HEK293 (cell line): ENCODE data around the gene WNT5B.

Source experiments
- BCL11A ChIP-seq: fragments of 450-650 bp; formaldehyde crosslinking; IDR thresholded peaks from 2 replicates; pipeline ENCODE4 v1.5.1; 2016; ENCODE audit warnings: low read depth, missing biosample characterization, missing genetic modification characterization
- GLI2 ChIP-seq: fragments of 450-650 bp; formaldehyde crosslinking; IDR thresholded peaks from 2 replicates; pipeline ENCODE4; 2017; ENCODE audit warnings: missing biosample characterization, missing genetic modification characterization, low read depth, borderline replicate concordance
- HOXA7 ChIP-seq: sonication (generic); formaldehyde crosslinking; IDR thresholded peaks from 2 replicates; pipeline ENCODE4 v1.8.1; 2022; ENCODE audit warnings: missing genetic modification reagents, borderline replicate concordance
- HOXD13 ChIP-seq: sonication (generic); formaldehyde crosslinking; IDR thresholded peaks from 2 replicates; pipeline ENCODE4 v1.8.0; 2022; ENCODE audit warnings: missing genetic modification reagents, borderline replicate concordance
- MZF1 ChIP-seq: fragments of 450-650 bp; formaldehyde crosslinking; IDR thresholded peaks from 2 replicates; pipeline ENCODE4 v1.5.1; 2017; ENCODE audit warnings: missing biosample characterization, missing genetic modification characterization, borderline replicate concordance
- OVOL3 ChIP-seq: fragments of 450-650 bp; formaldehyde crosslinking; IDR thresholded peaks from 2 replicates; pipeline ENCODE4 v1.5.1; 2016; ENCODE audit warnings: missing biosample characterization, missing genetic modification characterization
- YY1 ChIP-seq: fragments of 450-650 bp; formaldehyde crosslinking; IDR thresholded peaks from 2 replicates; pipeline ENCODE4 v1.5.1; 2018; ENCODE audit warnings: missing biosample characterization, missing genetic modification characterization
- YY2 ChIP-seq: fragments of 450-650 bp; formaldehyde crosslinking; IDR thresholded peaks from 2 replicates; pipeline ENCODE4 v1.5.1; 2016; ENCODE audit warnings: missing biosample characterization, missing genetic modification characterization
- ZNF10 ChIP-seq: fragments of 450-650 bp; formaldehyde crosslinking; IDR thresholded peaks from 2 replicates; pipeline ENCODE4 v1.5.1; 2017; ENCODE audit warnings: missing biosample characterization, missing genetic modification characterization
- ZNF155 ChIP-seq: fragments of 450-650 bp; formaldehyde crosslinking; IDR thresholded peaks from 2 replicates; pipeline ENCODE4 v1.5.1; 2016; ENCODE audit warnings: missing biosample characterization, missing genetic modification characterization
- ZNF184 ChIP-seq: fragments of 450-650 bp; IDR thresholded peaks from 2 replicates; pipeline ENCODE4 v1.5.1; 2018; ENCODE audit warnings: missing biosample characterization, mild to moderate bottlenecking, missing genetic modification characterization
- ZNF19 ChIP-seq: fragments of 450-650 bp; formaldehyde crosslinking; IDR thresholded peaks from 2 replicates; pipeline ENCODE4; 2016; ENCODE audit warnings: missing biosample characterization, missing genetic modification characterization, low read depth
- ZNF248 ChIP-seq: fragments of 450-650 bp; formaldehyde crosslinking; IDR thresholded peaks from 2 replicates; pipeline ENCODE4 v1.5.1; 2017; ENCODE audit warnings: missing biosample characterization, missing genetic modification characterization
- ZNF266 ChIP-seq: fragments of 450-650 bp; formaldehyde crosslinking; IDR thresholded peaks from 2 replicates; pipeline ENCODE4 v1.5.1; 2016; ENCODE audit warnings: missing biosample characterization, missing genetic modification characterization, low read depth
- ZNF311 ChIP-seq: fragments of 450-650 bp; formaldehyde crosslinking; IDR thresholded peaks from 2 replicates; pipeline ENCODE4 v1.5.1; 2017; ENCODE audit warnings: missing biosample characterization, missing genetic modification characterization, borderline replicate concordance
- ZNF335 ChIP-seq: fragments of 450-650 bp; formaldehyde crosslinking; conservative IDR thresholded peaks from 2 replicates; pipeline ENCODE4 v1.5.1; 2016; ENCODE audit warnings: missing biosample characterization, missing genetic modification characterization
- ZNF548 ChIP-seq: fragments of 450-650 bp; formaldehyde crosslinking; IDR thresholded peaks from 2 replicates; pipeline ENCODE4 v1.5.1; 2016; ENCODE audit warnings: missing biosample characterization, missing genetic modification characterization
- ZNF555 ChIP-seq: fragments of 450-650 bp; formaldehyde crosslinking; conservative IDR thresholded peaks from 2 replicates; pipeline ENCODE4 v1.5.1; 2017; ENCODE audit warnings: missing biosample characterization, mild to moderate bottlenecking, missing genetic modification characterization, inconsistent platforms
- ZNF585B ChIP-seq: fragments of 450-650 bp; formaldehyde crosslinking; IDR thresholded peaks from 2 replicates; pipeline ENCODE4 v1.5.1; 2016; ENCODE audit warnings: missing biosample characterization, missing genetic modification characterization
- ZNF707 ChIP-seq: fragments of 450-650 bp; formaldehyde crosslinking; IDR thresholded peaks from 2 replicates; pipeline ENCODE4 v1.5.1; 2016; ENCODE audit warnings: missing biosample characterization, missing genetic modification characterization
- ZNF747 ChIP-seq: fragments of 450-650 bp; formaldehyde crosslinking; IDR thresholded peaks from 2 replicates; pipeline ENCODE4 v1.5.1; 2016; ENCODE audit warnings: missing biosample characterization, missing genetic modification characterization
- ZNF791 ChIP-seq: fragments of 450-650 bp; formaldehyde crosslinking; IDR thresholded peaks from 2 replicates; pipeline ENCODE4 v1.5.1; 2016; ENCODE audit warnings: missing biosample characterization, missing genetic modification characterization
- ZNF843 ChIP-seq: fragments of 450-650 bp; formaldehyde crosslinking; IDR thresholded peaks from 2 replicates; pipeline ENCODE4 v1.5.1; 2016; ENCODE audit warnings: missing biosample characterization, missing genetic modification characterization
- TF ChIP-seq, protein P1 (sequence below): fragments of 450-650 bp; formaldehyde crosslinking; IDR thresholded peaks from 2 replicates; pipeline ENCODE4 v1.5.1; 2017; ENCODE audit warnings: missing biosample characterization, mild to moderate bottlenecking, missing genetic modification characterization, moderate library complexity
- TF ChIP-seq, protein P2 (sequence below): fragments of 450-650 bp; formaldehyde crosslinking; IDR thresholded peaks from 2 replicates; pipeline ENCODE4 v1.5.1; 2016; ENCODE audit warnings: missing biosample characterization, missing genetic modification characterization
- TF ChIP-seq, protein P3 (sequence below): fragments of 450-650 bp; formaldehyde crosslinking; IDR thresholded peaks from 2 replicates; pipeline ENCODE4 v1.5.1; 2016; ENCODE audit warnings: missing biosample characterization, missing genetic modification characterization
- TF ChIP-seq, protein P4 (sequence below): fragments of 450-650 bp; IDR thresholded peaks from 2 replicates; pipeline ENCODE4 v1.5.1; 2018; ENCODE audit warnings: missing biosample characterization, missing genetic modification characterization
- TF ChIP-seq, protein P5 (sequence below): fragments of 450-650 bp; formaldehyde crosslinking; IDR thresholded peaks from 2 replicates; pipeline ENCODE4 v1.5.1; 2016; ENCODE audit warnings: missing biosample characterization, missing genetic modification characterization
- TF ChIP-seq, protein P6 (sequence below): sonication (generic); formaldehyde crosslinking; IDR thresholded peaks from 2 replicates; pipeline ENCODE4 v1.8.1; 2022; ENCODE audit warnings: mild to moderate bottlenecking, moderate library complexity, missing genetic modification reagents
- TF ChIP-seq, protein P7 (sequence below): fragments of 450-650 bp; formaldehyde crosslinking; IDR thresholded peaks from 2 replicates; pipeline ENCODE4 v1.5.1; 2016; ENCODE audit warnings: missing biosample characterization, missing genetic modification characterization

Gene WNT5B

DNA sequence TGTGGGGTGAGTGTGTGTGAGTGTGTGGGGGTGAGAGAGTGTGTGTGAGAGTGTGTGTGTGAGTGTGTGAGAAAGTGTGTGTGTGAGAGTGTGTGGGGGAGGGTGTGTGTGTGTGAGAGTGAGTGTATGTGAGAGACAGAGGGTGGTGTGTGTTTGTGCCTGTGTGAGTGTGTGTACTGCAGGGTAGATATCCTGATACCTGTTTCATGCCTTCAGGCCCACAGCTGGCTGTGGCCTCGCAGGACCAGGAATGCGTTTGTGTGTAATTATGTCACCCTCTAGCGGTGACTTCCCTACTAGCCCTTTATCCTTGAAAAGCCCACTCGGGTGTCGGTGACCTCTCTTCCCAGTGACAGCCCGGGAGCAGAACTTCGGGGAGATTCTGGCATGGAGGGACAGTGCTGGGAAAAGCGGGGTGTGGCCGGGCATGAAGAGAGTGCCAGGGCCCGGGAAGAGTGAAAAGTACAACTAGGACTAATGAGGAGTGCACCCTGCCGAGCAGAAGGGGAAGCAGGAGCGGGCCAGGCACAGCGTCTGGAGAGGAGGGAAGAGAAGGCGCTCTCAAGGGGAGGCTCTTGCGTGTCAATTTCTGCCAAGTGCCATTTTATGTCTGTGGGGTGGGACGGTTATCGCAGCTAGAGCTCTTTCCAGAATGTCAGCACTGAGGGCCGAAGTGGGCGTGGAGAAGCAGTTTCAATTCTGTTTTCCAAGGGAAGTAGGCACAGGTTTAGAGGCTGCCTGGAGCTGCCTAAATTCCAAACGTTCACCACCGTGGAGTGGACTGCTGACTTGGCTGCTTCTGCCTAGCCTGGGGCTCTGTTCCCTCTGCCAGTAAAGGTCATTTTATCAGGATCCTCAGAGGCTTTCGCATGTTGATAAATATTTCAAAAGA, 23.7 kb upstream of the WNT5B start (continued):
- TF ChIP-seq, protein P1, sequence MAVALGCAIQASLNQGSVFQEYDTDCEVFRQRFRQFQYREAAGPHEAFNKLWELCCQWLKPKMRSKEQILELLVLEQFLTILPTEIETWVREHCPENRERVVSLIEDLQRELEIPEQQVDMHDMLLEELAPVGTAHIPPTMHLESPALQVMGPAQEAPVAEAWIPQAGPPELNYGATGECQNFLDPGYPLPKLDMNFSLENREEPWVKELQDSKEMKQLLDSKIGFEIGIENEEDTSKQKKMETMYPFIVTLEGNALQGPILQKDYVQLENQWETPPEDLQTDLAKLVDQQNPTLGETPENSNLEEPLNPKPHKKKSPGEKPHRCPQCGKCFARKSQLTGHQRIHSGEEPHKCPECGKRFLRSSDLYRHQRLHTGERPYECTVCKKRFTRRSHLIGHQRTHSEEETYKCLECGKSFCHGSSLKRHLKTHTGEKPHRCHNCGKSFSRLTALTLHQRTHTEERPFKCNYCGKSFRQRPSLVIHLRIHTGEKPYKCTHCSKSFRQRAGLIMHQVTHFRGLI (tag by site-specific recombination): no peak; the same call in 1 of the 2 replicates
- peak; percentile 69 for TF ChIP-seq ZNF843 (tag by site-specific recombination)
- peak; percentile 59; the same call in 1 of the 2 replicates for TF ChIP-seq YY2 (tag by site-specific recombination)
- peak; percentile 56; the same call in 1 of the 2 replicates for TF ChIP-seq YY1
- TF ChIP-seq, protein P2, sequence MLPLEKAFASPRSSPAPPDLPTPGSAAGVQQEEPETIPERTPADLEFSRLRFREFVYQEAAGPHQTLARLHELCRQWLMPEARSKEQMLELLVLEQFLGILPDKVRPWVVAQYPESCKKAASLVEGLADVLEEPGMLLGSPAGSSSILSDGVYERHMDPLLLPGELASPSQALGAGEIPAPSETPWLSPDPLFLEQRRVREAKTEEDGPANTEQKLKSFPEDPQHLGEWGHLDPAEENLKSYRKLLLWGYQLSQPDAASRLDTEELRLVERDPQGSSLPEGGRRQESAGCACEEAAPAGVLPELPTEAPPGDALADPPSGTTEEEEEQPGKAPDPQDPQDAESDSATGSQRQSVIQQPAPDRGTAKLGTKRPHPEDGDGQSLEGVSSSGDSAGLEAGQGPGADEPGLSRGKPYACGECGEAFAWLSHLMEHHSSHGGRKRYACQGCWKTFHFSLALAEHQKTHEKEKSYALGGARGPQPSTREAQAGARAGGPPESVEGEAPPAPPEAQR (tag by site-specific recombination): peak; percentile 83; the same call in 1 of the 2 replicates
- TF ChIP-seq, protein P3, sequence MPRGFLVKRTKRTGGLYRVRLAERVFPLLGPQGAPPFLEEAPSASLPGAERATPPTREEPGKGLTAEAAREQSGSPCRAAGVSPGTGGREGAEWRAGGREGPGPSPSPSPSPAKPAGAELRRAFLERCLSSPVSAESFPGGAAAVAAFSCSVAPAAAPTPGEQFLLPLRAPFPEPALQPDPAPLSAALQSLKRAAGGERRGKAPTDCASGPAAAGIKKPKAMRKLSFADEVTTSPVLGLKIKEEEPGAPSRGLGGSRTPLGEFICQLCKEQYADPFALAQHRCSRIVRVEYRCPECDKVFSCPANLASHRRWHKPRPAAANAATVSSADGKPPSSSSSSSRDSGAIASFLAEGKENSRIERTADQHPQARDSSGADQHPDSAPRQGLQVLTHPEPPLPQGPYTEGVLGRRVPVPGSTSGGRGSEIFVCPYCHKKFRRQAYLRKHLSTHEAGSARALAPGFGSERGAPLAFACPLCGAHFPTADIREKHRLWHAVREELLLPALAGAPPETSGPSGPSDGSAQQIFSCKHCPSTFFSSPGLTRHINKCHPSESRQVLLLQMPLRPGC (tag by site-specific recombination): peak; percentile 81; the same call in 1 of the 2 replicates
- TF ChIP-seq ZNF747 (tag by site-specific recombination): no peak
- TF ChIP-seq ZNF266 (tag by site-specific recombination): peak; percentile 89
- no peak for TF ChIP-seq ZNF585B (tag by site-specific recombination)
- no peak for TF ChIP-seq ZNF248 (tag by site-specific recombination)
- no peak for TF ChIP-seq ZNF555 (tag by site-specific recombination)
- peak; percentile 3; the same call in 1 of the 2 replicates for TF ChIP-seq ZNF10
- 0 out of 2 replicates have a peak, but pooled peaks have one; percentile 39 for TF ChIP-seq BCL11A
- peak; percentile 52; the same call in 1 of the 2 replicates for TF ChIP-seq ZNF791 (tag by site-specific recombination)
- no peak for TF ChIP-seq GLI2
- TF ChIP-seq HOXD13 (CRISPR knock-in tag): no peak
- TF ChIP-seq HOXA7 (CRISPR knock-in tag): no peak
- no peak for TF ChIP-seq ZNF184 (tag by site-specific recombination)
- TF ChIP-seq ZNF707 (tag by site-specific recombination): peak; percentile 82
- 0 out of 2 replicates have a peak, but pooled peaks have one; percentile 70 for TF ChIP-seq ZNF155 (tag by site-specific recombination)
- TF ChIP-seq ZNF335: peak; percentile 88
- TF ChIP-seq MZF1 (tag by site-specific recombination): no peak
- TF ChIP-seq, protein P4, sequence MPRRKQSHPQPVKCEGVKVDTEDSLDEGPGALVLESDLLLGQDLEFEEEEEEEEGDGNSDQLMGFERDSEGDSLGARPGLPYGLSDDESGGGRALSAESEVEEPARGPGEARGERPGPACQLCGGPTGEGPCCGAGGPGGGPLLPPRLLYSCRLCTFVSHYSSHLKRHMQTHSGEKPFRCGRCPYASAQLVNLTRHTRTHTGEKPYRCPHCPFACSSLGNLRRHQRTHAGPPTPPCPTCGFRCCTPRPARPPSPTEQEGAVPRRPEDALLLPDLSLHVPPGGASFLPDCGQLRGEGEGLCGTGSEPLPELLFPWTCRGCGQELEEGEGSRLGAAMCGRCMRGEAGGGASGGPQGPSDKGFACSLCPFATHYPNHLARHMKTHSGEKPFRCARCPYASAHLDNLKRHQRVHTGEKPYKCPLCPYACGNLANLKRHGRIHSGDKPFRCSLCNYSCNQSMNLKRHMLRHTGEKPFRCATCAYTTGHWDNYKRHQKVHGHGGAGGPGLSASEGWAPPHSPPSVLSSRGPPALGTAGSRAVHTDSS: no peak
- TF ChIP-seq, protein P5, sequence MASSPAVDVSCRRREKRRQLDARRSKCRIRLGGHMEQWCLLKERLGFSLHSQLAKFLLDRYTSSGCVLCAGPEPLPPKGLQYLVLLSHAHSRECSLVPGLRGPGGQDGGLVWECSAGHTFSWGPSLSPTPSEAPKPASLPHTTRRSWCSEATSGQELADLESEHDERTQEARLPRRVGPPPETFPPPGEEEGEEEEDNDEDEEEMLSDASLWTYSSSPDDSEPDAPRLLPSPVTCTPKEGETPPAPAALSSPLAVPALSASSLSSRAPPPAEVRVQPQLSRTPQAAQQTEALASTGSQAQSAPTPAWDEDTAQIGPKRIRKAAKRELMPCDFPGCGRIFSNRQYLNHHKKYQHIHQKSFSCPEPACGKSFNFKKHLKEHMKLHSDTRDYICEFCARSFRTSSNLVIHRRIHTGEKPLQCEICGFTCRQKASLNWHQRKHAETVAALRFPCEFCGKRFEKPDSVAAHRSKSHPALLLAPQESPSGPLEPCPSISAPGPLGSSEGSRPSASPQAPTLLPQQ (tag by site-specific recombination): peak; percentile 53; the same call in 1 of the 2 replicates
- no peak for TF ChIP-seq ZNF19
- TF ChIP-seq ZNF311: no peak
- TF ChIP-seq, protein P6, sequence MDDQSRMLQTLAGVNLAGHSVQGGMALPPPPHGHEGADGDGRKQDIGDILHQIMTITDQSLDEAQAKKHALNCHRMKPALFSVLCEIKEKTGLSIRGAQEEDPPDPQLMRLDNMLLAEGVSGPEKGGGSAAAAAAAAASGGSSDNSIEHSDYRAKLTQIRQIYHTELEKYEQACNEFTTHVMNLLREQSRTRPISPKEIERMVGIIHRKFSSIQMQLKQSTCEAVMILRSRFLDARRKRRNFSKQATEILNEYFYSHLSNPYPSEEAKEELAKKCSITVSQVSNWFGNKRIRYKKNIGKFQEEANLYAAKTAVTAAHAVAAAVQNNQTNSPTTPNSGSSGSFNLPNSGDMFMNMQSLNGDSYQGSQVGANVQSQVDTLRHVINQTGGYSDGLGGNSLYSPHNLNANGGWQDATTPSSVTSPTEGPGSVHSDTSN (CRISPR knock-in tag): no peak
- TF ChIP-seq, protein P7, sequence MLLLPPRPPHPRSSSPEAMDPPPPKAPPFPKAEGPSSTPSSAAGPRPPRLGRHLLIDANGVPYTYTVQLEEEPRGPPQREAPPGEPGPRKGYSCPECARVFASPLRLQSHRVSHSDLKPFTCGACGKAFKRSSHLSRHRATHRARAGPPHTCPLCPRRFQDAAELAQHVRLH (tag by site-specific recombination): peak; percentile 95
- TF ChIP-seq ZNF548 (tag by site-specific recombination): peak; percentile 54; the same call in 1 of the 2 replicates
- TF ChIP-seq OVOL3 (tag by site-specific recombination): peak; percentile 80
